BLaER1 (cell line): Measurements from ENCODE around the gene NSL1.
"Not testable (repeated sequence)": the region's sequence is repeated elsewhere in the genome, so short reads cannot be mapped to it uniquely, and the experiment has no call there.

Experiments
- H3K27ac ChIP-seq: shearing (Covaris generic); formaldehyde crosslinking; 2 replicates; pipeline ENCODE4 v1.8.1; 2022
- H3K27me3 ChIP-seq: shearing (Covaris generic); formaldehyde crosslinking; 2 replicates; pipeline ENCODE4 v1.8.1; 2022
- H3K36me3 ChIP-seq: shearing (Covaris generic); formaldehyde crosslinking; 2 replicates; pipeline ENCODE4 v1.8.1; 2022
- H3K4me1 ChIP-seq: shearing (Covaris generic); formaldehyde crosslinking; 2 replicates; pipeline ENCODE4 v1.8.1; 2022
- H3K4me2 ChIP-seq: shearing (Covaris generic); formaldehyde crosslinking; 2 replicates; pipeline ENCODE4 v1.8.1; 2022
- H3K4me3 ChIP-seq: shearing (Covaris generic); formaldehyde crosslinking; 2 replicates; pipeline ENCODE4 v1.8.1; 2022
- H3K9ac ChIP-seq: shearing (Covaris generic); formaldehyde crosslinking; 2 replicates; pipeline ENCODE4 v1.8.1; 2022
- H3K9me3 ChIP-seq: shearing (Covaris generic); formaldehyde crosslinking; 2 replicates; pipeline ENCODE4 v1.8.1; 2022
- H4K20me1 ChIP-seq: shearing (Covaris generic); formaldehyde crosslinking; 2 replicates; pipeline ENCODE4 v1.8.1; 2022
- Cebpa-rat ChIP-seq: shearing (Covaris generic); IDR thresholded peaks from 2 replicates; pipeline ENCODE4 v1.8.1; 2022

The NSL1 gene

DNA sequence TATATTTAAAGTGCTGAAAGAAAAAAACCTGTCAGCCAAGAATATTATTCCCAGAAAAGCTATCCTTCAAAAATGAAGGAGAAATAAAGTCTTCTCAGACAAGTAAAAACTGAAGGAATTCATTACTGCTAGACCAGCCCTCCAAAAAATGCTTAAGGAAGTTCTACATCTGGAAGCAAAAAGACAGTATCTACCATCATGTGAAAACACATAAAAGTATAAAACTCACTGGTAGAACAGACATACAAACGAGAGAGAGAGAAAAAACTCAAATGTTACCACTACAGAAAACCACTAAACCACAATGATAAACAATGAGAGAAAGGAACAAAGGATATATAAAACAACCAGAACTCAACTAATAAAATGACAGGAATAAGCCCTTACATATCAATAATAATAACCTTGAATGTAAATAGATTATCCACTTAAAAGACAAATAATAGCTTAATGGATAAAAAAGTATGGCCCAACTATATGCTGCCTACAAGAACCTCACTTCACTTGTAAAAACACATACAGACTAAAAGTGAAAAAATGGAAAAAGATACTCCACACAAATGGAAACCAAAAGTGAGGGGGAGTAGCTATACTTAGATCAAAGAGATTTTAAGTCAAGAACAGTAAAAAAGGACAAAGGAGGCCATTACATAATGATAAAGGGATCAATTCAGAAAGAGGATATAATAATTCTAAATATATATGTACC is 22.0 kb downstream of the NSL1 start:
- Histone ChIP-seq H3K27ac (no peak overlapping the region), H3K4me3 (0 out of 2 replicates have a peak overlapping the region, but pooled peaks have one; percentile 16), H3K9ac (no peak overlapping the region), H3K4me1 (no peaks in the 10 kb centered on the region), H3K27me3 (no peaks in the 10 kb centered on the region), H4K20me1 (no peaks in the 10 kb centered on the region), H3K9me3 (peaks cover 74% of the 10 kb centered on the region), H3K4me2 (no peak overlapping the region), H3K36me3 (peaks cover 79% of the 10 kb centered on the region)
- TF ChIP-seq Cebpa-rat = no peak

- not testable (repeated sequence) for H3K27ac ChIP-seq, H3K4me3 ChIP-seq, H3K4me2 ChIP-seq, H4K20me1 ChIP-seq, H3K4me1 ChIP-seq, H3K27me3 ChIP-seq, H3K9ac ChIP-seq
- peaks cover 73% of the 10 kb centered on the region for H3K9me3 ChIP-seq
- peaks cover 76% of the 10 kb centered on the region for H3K36me3 ChIP-seq
Measured at GRCh38 chr1:212766825-212767224, 24.8 kb downstream of the NSL1 start.

GRCh38 chr1:212764718-212765281 is 26.8 kb downstream of the NSL1 start:
- peaks cover 60% of the 10 kb centered on the region for H3K9me3 ChIP-seq
- H3K27me3 ChIP-seq, H3K4me1 ChIP-seq, H3K4me3 ChIP-seq, H3K27ac ChIP-seq, H4K20me1 ChIP-seq, H3K4me2 ChIP-seq, H3K9ac ChIP-seq: not testable (repeated sequence)
- H3K36me3 ChIP-seq = peaks cover 77% of the 10 kb centered on the region

- Histone ChIP-seq H3K4me2 (no peak overlapping the region), H3K9me3 (peaks cover 41% of the 10 kb centered on the region), H3K36me3 (peaks cover 69% of the 10 kb centered on the region), H3K27me3 (no peaks in the 10 kb centered on the region), H3K4me3 (no peak overlapping the region), H3K4me1 (no peaks in the 10 kb centered on the region), H3K9ac (no peak overlapping the region), H3K27ac (no peak overlapping the region), H4K20me1 (peaks cover 18% of the 10 kb centered on the region; the same call in 1 of the 2 replicates)
- TF ChIP-seq Cebpa-rat = no peak
Measured at GRCh38 chr1:212762839-212763238, 28.7 kb downstream of the NSL1 start.

DNA sequence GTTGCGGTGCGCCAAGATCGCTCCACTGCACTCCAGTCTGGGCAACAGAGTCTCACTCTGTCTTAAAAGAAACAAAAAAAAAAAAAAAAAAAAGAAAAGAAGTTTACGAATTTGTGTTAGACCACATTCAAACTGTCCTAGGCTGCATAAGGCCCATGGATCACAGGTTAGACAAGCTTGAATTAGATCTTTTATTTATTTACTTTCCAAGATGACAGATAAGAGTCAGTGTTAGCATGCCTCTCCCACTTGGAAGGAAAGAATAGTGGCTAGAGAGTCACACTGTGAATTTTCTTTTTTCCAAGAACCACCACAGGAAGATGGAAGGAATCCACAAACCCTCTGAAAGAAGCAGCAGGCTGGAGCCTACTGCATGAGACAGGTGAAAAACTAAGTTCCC is 29.3 kb downstream of the NSL1 start:
- Histone ChIP-seq H3K4me2 (no peak overlapping the region), H3K27ac (no peak overlapping the region), H3K9me3 (peaks cover 35% of the 10 kb centered on the region), H3K36me3 (peaks cover 69% of the 10 kb centered on the region), H3K4me1 (no peaks in the 10 kb centered on the region), H3K27me3 (no peaks in the 10 kb centered on the region), H4K20me1 (peaks cover 24% of the 10 kb centered on the region; the same call in 1 of the 2 replicates), H3K4me3 (no peak overlapping the region), H3K9ac (no peak overlapping the region)
- TF ChIP-seq Cebpa-rat = no peak

- Histone ChIP-seq H3K4me3 (no peak overlapping the region), H3K9me3 (peaks cover 15% of the 10 kb centered on the region), H3K27ac (no peak overlapping the region), H4K20me1 (peaks cover 24% of the 10 kb centered on the region; the same call in 1 of the 2 replicates), H3K4me2 (no peak overlapping the region), H3K27me3 (no peaks in the 10 kb centered on the region), H3K4me1 (no peaks in the 10 kb centered on the region), H3K9ac (no peak overlapping the region), H3K36me3 (peaks cover 63% of the 10 kb centered on the region)
- TF ChIP-seq Cebpa-rat = no peak
Measured at GRCh38 chr1:212760126-212760823, 31.3 kb downstream of the NSL1 start.

- Histone ChIP-seq H3K9ac (no peak overlapping the region), H3K9me3 (peaks cover 15% of the 10 kb centered on the region), H3K36me3 (peaks cover 60% of the 10 kb centered on the region), H3K4me3 (no peak overlapping the region), H3K4me1 (peaks cover 2% of the 10 kb centered on the region), H3K4me2 (no peak overlapping the region), H3K27ac (no peak overlapping the region), H4K20me1 (peaks cover 24% of the 10 kb centered on the region; the same call in 1 of the 2 replicates), H3K27me3 (no peaks in the 10 kb centered on the region)
- no peak for TF ChIP-seq Cebpa-rat
Measured at GRCh38 chr1:212759683-212760082, 31.9 kb downstream of the NSL1 start.

GRCh38 chr1:212754680-212755079 is 36.9 kb downstream of the NSL1 start:
- no peaks in the 10 kb centered on the region for H3K27me3 ChIP-seq
- H4K20me1 ChIP-seq = peaks cover 30% of the 10 kb centered on the region
- H3K4me2 ChIP-seq = peak overlapping the region; percentile 22; the same call in 1 of the 2 replicates
- peaks cover 30% of the 10 kb centered on the region for H3K4me1 ChIP-seq
- no peak overlapping the region for H3K27ac ChIP-seq
- H3K9me3 ChIP-seq = no peaks in the 10 kb centered on the region
- no peak overlapping the region for H3K4me3 ChIP-seq
- peaks cover 26% of the 10 kb centered on the region for H3K36me3 ChIP-seq
- H3K9ac ChIP-seq = no peak overlapping the region
- TF ChIP-seq Cebpa-rat = no peak

DNA sequence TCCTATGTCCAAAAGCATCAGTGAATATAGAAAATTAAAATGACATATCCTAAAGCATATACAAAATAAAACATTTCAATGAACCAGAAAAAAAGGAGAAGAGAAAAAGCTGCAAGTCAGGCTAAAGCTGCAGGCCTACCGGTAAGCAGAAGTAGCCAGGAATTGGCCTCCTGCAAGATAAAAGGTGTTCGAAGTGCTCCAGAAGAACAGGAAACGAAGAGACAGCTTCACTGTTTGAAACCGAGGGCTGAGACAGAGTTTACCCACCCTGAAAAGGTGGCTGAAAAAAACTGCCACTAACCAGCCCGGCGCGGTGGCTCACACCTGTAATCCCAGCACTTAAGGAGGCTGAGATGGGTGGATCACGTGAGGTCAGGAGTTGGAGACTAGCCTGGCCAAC is 37.4 kb downstream of the NSL1 start:
- Histone ChIP-seq H3K4me3 (no peak overlapping the region), H3K9me3 (no peaks in the 10 kb centered on the region), H4K20me1 (peaks cover 25% of the 10 kb centered on the region), H3K36me3 (peaks cover 21% of the 10 kb centered on the region), H3K9ac (no peak overlapping the region), H3K4me2 (peak overlapping the region; percentile 22), H3K27me3 (no peaks in the 10 kb centered on the region), H3K4me1 (peaks cover 30% of the 10 kb centered on the region), H3K27ac (no peak overlapping the region)
- no peak for TF ChIP-seq Cebpa-rat

DNA sequence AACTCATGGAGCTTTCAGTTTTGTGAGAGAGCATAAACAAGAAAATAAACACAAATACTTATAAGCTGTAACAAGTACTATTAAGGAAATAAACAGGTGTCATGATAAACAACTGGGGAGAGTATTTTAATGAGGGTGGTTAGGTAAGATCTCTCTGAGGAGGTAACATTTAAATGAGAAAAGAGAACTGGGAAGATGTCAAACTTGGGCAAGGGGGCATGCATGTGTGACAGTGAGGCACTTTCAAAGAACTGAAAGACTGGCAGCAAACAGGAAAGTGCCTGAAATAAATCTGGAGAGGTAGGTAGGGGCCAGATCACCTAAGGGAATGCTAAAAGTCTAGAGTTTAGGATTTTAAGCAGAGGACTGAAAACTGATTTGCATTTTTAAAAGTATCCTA is 37.8 kb downstream of the NSL1 start:
- no peaks in the 10 kb centered on the region for H3K9me3 ChIP-seq
- TF ChIP-seq Cebpa-rat = no peak
- no peaks in the 10 kb centered on the region for H3K27me3 ChIP-seq
- H3K4me3 ChIP-seq = no peak overlapping the region
- H3K9ac ChIP-seq = no peak overlapping the region
- H3K27ac ChIP-seq = no peak overlapping the region
- H4K20me1 ChIP-seq = peaks cover 23% of the 10 kb centered on the region
- H3K4me2 ChIP-seq = 0 out of 2 replicates have a peak overlapping the region, but pooled peaks have one; percentile 22
- H3K36me3 ChIP-seq = peaks cover 19% of the 10 kb centered on the region
- H3K4me1 ChIP-seq = peaks cover 30% of the 10 kb centered on the region
